ENCODE results near the gene CLCN6.

DNA sequence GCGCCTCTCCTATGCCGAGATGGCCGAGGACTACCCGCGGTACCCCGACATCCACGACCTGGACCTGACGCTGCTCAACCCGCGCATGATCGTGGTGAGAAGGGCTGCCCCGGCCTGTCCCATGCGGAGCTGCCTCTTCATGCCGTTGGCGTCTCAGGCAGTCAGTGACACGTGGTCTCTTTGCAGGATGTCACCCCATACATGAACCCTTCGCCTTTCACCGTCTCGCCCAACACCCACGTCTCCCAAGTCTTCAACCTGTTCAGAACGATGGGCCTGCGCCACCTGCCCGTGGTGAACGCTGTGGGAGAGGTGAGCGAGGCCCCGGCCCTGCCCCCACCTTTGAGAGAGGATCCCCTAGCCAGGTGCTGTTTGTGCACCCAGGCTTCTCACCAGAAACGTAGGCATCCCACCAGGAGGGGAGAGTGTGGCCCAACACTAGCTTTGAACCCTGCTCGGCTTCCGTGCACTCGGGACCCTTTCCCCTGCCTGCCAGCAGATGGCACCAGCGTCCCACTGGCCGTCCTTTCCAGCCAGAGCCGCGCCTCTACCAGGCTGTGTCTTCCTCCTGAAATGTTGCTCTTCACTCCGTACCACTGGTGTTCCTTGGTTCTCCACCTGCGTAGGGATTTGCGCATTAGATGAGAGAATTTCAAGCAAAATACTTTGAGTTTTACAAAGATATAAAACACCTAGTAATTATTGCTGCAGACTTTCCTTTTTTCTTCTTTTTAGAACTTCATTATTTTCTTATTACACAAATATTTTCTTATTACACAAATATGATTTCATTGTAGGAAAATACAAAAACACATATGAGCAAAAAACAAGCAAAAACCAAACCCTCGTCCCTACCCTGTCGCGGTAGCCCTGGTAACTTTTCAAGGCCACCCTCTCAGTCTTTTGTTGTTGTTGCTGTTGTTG lies 32.6 kb downstream of the CLCN6 start:
- TF ChIP-seq, protein P1, sequence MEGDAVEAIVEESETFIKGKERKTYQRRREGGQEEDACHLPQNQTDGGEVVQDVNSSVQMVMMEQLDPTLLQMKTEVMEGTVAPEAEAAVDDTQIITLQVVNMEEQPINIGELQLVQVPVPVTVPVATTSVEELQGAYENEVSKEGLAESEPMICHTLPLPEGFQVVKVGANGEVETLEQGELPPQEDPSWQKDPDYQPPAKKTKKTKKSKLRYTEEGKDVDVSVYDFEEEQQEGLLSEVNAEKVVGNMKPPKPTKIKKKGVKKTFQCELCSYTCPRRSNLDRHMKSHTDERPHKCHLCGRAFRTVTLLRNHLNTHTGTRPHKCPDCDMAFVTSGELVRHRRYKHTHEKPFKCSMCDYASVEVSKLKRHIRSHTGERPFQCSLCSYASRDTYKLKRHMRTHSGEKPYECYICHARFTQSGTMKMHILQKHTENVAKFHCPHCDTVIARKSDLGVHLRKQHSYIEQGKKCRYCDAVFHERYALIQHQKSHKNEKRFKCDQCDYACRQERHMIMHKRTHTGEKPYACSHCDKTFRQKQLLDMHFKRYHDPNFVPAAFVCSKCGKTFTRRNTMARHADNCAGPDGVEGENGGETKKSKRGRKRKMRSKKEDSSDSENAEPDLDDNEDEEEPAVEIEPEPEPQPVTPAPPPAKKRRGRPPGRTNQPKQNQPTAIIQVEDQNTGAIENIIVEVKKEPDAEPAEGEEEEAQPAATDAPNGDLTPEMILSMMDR (IDR thresholded peaks at IDR 0.05): peak; percentile 89 to 98 (median 90)
- no peak for TF ChIP-seq POLR2A (IDR thresholded peaks at IDR 0.05)

Data from body of pancreas (tissue), 4 donors.